ENCODE results near the gene MAST1. TPM values are rescaled to one million over a fixed set of nuclear protein-coding genes. Genes with fewer than 3 reads are reported as not detected.
"Not testable (repeated sequence)": the region's sequence is repeated elsewhere in the genome, so short reads cannot be mapped to it uniquely, and the experiment has no call there.

Gene MAST1
- total RNA-seq, 1 experiment from 2014 or later, result not detected

DNA sequence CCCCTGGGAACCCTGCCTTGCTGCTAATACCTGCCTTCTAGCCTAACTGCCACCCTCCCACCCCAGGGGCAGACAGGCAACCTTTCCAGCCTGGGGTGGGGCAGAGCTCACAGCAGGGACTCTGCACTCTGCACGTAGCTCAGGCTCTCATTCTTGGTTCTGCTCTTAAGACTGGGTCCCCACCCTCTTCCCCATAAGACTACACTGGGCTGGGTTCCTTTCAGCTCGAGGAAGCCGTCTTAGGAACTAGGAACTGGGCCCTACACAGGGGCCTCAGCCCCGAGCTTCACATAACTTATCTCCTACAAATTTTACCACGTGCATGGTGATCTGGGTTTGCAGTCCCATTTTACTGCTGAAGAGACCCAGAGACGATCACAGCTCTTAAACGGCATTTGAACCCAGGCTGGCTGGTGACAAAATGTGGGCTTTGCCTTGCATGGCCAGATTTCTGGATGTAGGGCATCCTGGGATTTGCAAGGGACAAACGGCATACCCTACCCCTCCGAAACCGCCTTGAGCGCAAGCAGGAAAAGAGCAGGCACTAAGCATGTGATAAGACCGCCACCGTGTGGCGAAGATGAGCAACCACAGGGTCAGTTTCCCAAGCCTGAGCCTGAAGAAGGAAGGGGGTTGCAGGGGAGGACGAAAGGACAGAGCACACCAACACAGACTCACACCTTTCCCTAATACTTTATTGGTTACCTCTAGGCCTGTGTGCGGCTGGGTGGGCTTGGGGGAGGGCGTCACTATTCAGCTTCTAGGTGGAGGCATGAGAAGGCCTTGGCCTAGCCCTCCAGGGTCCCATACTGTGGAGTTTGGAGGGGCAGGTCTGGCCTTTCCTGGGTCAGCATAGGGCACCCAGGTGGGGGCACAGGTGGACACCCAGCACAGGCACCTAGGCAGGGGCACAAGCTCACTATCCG is 41.9 kb upstream of the MAST1 start:
- H3K4me3 ChIP-seq, result no peak overlapping the region
- H3K36me3 ChIP-seq, result peaks cover 16% of the 10 kb centered on the region
- peak; percentile 79 to 82 for DNase-seq (ENCODE audit: low read depth in 1 of 2, low spot score in 2 of 2)
- no peaks in the 10 kb centered on the region for H3K9me3 ChIP-seq (replicated peaks)
- H3K27me3 ChIP-seq (replicated peaks), result peaks cover 16% of the 10 kb centered on the region
- peaks cover 18% of the 10 kb centered on the region for H3K4me1 ChIP-seq (replicated peaks)
- H3K27ac ChIP-seq, result no peak overlapping the region

DNA sequence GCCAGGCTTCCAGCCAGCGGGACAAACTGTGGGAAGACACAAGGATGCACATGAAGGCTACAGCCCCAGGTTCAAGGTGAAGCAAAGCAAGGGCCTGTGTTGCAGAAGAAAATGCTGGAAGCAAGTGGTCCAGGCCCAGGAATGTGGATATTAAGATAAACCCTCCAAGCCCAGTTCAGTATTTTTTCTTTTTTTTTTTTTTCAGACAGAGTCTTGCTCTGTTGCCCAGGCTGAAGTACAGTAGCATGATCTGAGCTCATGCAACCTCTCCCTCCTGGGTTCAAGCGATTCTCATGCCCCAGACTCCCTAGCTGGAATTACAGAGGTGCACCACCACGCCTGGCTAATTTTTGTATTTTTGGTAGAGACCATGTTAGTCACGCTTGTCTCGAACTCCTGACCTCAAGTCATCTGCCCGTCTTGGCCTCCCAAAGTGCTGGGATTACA is 41.2 kb upstream of the MAST1 start:
- no peak for DNase-seq (ENCODE audit: low read depth in 1 of 2, low spot score in 2 of 2)
- no peaks in the 10 kb centered on the region for H3K9me3 ChIP-seq (replicated peaks)
- peaks cover 24% of the 10 kb centered on the region for H3K4me1 ChIP-seq (replicated peaks)
- no peak overlapping the region for H3K27ac ChIP-seq
- H3K27me3 ChIP-seq (replicated peaks), result peaks cover 23% of the 10 kb centered on the region
- H3K36me3 ChIP-seq, result peaks cover 11% of the 10 kb centered on the region
- no peak overlapping the region for H3K4me3 ChIP-seq

DNA sequence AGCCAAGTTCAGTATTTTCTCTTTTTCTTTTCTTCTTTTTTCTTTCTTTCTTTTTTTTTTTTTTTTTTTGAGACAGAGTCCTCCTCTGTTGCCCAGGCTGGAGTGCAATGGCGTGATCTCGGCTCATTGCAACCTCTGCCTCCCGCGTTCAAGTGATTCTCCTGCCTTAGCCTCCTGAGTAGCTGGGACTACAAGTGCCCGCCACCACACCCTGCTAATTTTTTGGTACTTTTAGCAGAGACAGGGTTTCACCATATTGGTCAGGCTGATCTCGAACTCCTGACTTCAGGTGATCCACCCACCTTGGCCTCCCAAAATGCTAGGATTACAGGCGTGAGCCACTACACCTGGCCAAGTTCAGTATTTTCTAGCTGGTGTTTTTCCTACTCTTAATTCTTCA is 40.7 kb upstream of the MAST1 start:
- not testable (repeated sequence) for H3K27ac ChIP-seq; H3K4me3 ChIP-seq; H3K36me3 ChIP-seq; DNase-seq (ENCODE audit: low read depth in 1 of 2, low spot score in 2 of 2); H3K9me3 ChIP-seq (replicated peaks)
- peaks cover 24% of the 10 kb centered on the region for H3K4me1 ChIP-seq (replicated peaks)
- H3K27me3 ChIP-seq (replicated peaks), result peaks cover 27% of the 10 kb centered on the region

DNA sequence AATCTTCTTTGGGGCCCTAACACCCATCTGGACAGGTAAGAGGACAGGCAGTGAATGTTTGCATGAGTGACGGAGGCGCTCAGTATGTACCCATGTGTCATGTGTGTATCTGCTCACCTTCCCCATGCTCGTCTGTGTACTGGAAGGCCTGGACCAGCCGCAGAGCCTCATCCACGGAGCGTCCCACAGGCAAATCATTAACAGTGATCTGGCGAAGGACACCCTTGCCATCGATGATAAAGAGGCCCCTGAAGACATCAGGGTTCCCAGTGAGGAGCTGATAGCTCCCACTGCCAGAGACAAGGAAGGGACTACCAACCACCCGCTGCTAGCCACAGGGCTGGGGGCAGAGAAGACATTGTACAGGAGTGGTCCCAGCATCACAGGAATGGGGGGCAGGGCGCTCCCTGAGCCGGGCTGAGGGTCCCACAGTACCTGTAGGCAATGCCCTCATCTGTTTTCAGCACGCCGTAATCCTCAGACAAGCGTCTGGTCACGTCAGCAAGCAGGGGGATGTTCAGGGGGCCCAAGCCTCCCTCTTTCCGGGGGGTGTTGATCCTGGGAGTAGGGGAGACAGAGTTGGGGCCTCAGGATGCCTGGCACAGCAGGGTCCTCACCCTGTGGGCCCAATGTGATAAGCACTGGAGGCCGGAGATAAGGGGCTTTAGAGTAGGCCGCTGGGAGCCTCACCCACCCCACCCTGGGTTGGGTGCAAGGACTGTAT is 38.4 kb upstream of the MAST1 start:
- Histone ChIP-seq H3K4me3 (no peak overlapping the region), H3K9me3 (replicated peaks) (no peaks in the 10 kb centered on the region), H3K27me3 (replicated peaks) (peaks cover 31% of the 10 kb centered on the region), H3K27ac (no peak overlapping the region), H3K36me3 (no peaks in the 10 kb centered on the region), H3K4me1 (replicated peaks) (peaks cover 11% of the 10 kb centered on the region)
- DNase-seq (ENCODE audit: low read depth in 1 of 2, low spot score in 2 of 2), result no peak

DNA sequence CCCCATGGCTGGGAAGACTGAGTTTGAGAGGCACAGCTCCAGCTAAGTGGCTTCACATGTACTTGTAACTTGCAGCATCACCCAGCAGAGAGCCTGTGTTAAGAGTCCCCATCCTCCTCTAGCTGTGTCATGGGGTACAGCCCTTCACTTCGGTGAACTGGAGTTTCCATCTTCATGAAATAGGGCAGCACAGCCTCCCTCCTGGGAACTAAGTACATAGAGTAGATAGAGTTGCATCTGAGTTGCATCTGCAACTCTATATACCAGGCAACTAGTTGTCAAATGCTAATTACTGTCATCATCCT is 37.9 kb upstream of the MAST1 start:
- Histone ChIP-seq H3K27me3 (replicated peaks) (peaks cover 31% of the 10 kb centered on the region), H3K27ac (no peak overlapping the region), H3K36me3 (no peaks in the 10 kb centered on the region), H3K4me1 (replicated peaks) (peaks cover 11% of the 10 kb centered on the region), H3K9me3 (replicated peaks) (no peaks in the 10 kb centered on the region), H3K4me3 (no peak overlapping the region)
- no peak for DNase-seq (ENCODE audit: low read depth in 1 of 2, low spot score in 2 of 2)

DNA sequence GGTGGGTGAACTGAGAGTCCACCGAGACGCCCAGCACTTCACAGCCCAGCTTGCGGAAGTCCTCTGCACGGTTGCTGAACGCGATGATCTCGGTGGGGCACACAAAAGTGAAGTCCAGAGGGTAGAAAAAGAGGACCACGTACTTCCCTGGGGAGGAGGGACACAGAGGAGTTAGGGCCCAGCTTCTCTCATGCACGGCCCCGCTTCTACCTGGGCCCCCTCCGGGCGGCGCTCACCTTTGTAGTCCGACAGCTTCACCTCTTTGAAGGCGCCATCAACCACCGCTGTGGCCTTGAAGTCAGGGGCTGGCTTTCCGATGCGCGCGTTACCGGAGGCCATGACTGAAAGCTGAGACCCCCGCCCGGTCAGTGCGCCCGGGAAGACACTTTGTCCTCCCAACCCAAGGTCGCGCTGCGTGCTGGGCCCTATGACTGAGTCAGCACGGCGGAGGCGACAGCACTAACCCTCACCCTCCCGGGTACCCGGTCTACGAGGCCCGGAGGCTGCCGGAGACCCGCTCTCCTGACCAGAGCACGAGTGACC is 37.3 kb upstream of the MAST1 start:
- no peak for DNase-seq (ENCODE audit: low read depth in 1 of 2, low spot score in 2 of 2)
- no peak overlapping the region for H3K27ac ChIP-seq

DNA sequence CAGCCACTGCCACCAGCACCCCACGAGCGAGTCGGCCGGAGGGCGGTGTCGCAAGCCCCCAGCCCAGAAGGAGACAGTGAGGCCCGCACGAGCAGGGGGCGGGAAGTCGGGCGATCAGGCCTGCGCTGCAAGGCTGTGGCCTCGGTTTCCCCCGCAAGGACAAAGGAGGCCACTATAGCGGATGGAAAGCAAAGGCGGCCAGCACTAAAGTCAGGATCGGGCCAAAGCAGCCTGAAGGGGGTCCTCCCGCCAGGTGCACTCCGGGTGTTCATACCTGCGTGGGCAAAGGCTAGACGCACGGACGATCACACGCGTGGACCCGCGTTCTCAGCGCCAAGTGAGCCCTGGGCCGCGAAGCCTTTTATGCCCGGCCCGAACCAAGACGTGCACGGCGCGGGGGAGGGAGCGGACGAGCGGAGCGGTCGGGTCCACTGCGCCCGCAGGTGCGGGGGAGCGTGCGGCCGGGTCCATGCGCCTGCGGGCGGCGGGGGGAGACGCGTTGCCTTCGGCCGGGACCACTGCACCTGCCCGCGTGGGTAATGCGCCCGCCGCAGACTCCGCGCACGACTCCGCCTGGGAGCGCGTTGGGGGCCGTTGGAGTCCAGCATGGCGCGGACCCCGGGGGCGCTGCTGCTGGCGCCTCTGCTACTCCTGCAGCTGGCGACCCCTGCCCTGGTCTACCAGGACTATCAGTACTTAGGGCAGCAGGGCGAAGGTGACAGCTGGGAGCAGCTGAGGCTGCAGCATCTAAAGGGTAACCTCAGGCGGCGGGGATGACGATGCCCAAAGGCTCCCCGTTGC is 36.6 kb upstream of the MAST1 start, which contains the start of the genes PRDX2 and THSD8:
Gene PRDX2 (minus strand): TSS at position 335 of the 801 bp plus-strand sequence. CDS start 539 bp downstream, outside the sequence.
Gene THSD8 (plus strand): TSS at position 604 of the 801 bp plus-strand sequence. CDS start 3 bp downstream, at position 607.
- Histone ChIP-seq H3K4me3 (peak within 1 kb of the TSS; percentile 15), H3K27ac (no peak within 1 kb of the TSS), H3K36me3 (no peaks in the 10 kb centered on the region; the same call in 1 of the 2 replicates), H3K9me3 (replicated peaks) (no peaks in the 10 kb centered on the region), H3K27me3 (replicated peaks) (peaks cover 31% of the 10 kb centered on the region), H3K4me1 (replicated peaks) (peaks cover 12% of the 10 kb centered on the region)
- DNase-seq (ENCODE audit: low read depth in 1 of 2, low spot score in 2 of 2), result no peak

More for the DNA sequence above, 37.3 kb upstream of the MAST1 start:
- peaks cover 31% of the 10 kb centered on the region for H3K27me3 ChIP-seq (replicated peaks)
- H3K4me3 ChIP-seq, result peak overlapping the region; percentile 15
- no peaks in the 10 kb centered on the region for H3K36me3 ChIP-seq
- no peaks in the 10 kb centered on the region for H3K9me3 ChIP-seq (replicated peaks)
- H3K4me1 ChIP-seq (replicated peaks), result peaks cover 12% of the 10 kb centered on the region

DNA sequence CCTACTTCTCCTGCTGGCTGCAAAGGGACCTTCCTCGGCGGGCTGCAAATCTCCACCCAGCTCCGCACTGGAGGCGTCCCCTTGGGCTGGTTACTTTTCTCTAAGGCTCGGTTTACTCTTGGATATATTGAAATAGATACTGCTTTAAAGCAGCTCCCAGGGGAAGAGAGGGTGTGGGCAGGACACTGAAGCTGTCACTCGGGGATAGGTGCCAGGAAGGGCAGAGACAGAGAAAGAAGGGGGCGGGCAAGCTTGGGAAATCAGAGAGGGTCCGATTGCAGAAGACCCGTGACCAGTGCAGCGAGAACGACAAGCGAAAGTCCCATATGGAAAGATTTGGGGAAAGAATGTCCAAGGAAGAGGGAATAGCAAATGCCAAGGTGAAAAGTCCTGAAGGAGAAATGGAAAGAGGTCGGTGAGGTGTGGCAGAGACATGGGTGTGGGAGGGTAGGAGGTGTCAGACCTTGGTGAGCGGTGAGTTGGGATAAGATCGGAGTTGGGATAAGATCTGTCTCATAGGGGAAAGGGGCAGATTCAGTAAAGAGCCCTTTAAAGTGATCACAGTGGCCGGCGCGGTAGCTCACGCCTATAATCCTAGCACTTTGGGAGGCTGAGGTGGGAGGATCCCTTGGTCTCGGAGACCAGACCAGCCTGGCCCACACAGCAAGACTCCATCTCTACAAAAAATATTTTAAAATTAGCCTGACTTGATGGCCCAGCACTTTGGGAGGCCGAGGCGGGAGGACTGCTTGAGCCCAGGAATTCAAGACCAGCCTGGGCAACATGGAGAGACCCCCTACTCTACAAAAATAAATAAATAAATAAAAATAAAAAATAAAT is 35.8 kb upstream of the MAST1 start:
- peaks cover 19% of the 10 kb centered on the region for H3K4me1 ChIP-seq (replicated peaks)
- H3K27me3 ChIP-seq (replicated peaks), result peaks cover 31% of the 10 kb centered on the region
- no peaks in the 10 kb centered on the region for H3K9me3 ChIP-seq (replicated peaks)
- no peak overlapping the region for H3K27ac ChIP-seq
- DNase-seq (ENCODE audit: low read depth in 1 of 2, low spot score in 2 of 2), result no peak
- H3K4me3 ChIP-seq, result no peak overlapping the region
- H3K36me3 ChIP-seq, result peaks cover 3% of the 10 kb centered on the region

DNA sequence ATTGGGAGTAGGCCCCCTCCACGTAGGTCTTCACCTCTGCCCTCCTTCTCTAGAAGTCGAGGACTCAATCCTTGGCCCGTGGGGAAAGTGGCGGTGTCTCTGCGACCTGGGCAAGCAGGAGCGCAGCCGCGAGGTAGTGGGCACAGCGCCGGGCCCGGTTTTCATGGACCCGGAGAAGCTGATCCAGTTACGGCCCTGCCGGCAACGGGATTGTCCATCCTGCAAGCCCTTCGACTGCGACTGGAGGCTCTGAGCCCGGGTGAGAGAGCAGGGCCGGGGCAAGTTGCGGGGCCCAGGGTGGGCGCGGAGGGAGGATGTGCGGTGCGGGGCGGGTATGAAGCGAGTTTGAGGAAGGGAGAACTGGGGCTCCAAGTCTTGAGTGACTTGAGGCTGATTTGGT is 34.3 kb upstream of the MAST1 start:
- Histone ChIP-seq H3K36me3 (peaks cover 17% of the 10 kb centered on the region), H3K27ac (no peak overlapping the region), H3K4me3 (no peak overlapping the region), H3K27me3 (replicated peaks) (peaks cover 31% of the 10 kb centered on the region), H3K9me3 (replicated peaks) (no peaks in the 10 kb centered on the region), H3K4me1 (replicated peaks) (peaks cover 19% of the 10 kb centered on the region)
- DNase-seq (ENCODE audit: low read depth in 1 of 2, low spot score in 2 of 2), result no peak

DNA sequence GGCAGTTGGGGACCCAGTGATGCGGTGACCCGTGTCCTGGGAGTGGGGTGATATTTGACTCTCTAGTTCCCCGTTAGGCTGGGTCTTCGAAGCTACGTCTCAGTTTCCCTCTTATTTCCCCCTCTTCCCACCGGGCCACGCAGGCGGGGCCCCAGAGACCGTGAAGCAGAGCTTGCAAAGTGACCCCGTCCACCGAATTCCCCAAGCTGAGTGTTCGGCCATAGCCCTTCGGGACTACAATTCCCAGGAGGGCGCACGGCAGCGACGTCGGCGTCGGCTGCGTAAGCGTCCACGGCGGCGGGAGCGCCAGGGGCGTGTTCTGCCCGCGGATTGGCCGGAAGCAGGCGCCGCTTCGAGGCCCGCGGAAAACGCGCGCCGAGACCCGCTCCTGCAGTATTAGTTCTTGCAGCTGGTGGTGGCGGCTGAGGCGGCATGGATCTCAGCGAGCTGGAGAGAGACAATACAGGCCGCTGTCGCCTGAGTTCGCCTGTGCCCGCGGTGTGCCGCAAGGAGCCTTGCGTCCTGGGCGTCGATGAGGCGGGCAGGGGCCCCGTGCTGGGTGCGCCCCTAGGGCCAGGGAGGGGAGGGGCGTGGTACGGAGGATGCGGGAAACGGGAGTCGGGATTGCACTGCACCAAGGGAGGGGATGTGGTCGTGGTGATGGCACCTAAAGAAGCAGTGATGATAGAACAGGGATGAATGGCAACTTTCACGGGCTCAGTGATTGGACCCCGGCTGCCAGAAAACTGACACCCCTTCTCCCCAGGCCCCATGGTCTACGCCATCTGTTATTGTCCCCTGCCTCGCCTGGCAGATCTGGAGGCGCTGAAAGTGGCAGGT is 31.9 kb upstream of the MAST1 start, which contains the start of gene RNASEH2A:
Gene RNASEH2A (plus strand): TSS at position 343 of the 840 bp plus-strand sequence. CDS start 90 bp downstream, at position 433.
- DNase-seq (ENCODE audit: low read depth in 1 of 2, low spot score in 2 of 2), result peak; percentile 74 to 88
- Histone ChIP-seq H3K27ac (peak within 1 kb of the TSS; percentile 12; the same call in 1 of the 2 replicates), H3K4me3 (peak within 1 kb of the TSS; percentile 62), H3K4me1 (replicated peaks) (peaks cover 17% of the 10 kb centered on the region), H3K36me3 (peaks cover 31% of the 10 kb centered on the region), H3K27me3 (replicated peaks) (peaks cover 15% of the 10 kb centered on the region), H3K9me3 (replicated peaks) (no peaks in the 10 kb centered on the region)

DNA sequence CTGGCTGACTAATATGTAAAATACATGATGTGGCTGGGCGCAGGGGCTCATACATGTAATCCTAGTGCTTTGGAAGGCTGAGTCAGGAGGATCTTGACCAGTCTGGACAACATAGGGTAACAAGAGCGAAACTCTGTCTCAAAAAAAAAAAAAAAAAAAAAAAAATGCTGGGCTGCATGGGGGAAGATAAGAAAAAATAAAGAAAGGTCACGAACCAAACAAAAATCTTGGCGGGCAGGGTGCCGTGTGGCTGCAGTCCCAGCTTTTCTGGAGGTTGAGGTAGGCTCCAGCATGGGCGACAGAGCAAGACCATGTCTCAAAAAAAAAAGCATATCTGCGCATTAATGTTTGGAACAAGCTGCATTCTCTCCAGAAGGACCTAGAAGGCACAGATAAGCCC is 23.2 kb upstream of the MAST1 start:
- H3K27ac ChIP-seq, result no peak overlapping the region
- peaks cover 21% of the 10 kb centered on the region for H3K36me3 ChIP-seq
- no peaks in the 10 kb centered on the region for H3K4me1 ChIP-seq (replicated peaks)
- H3K4me3 ChIP-seq, result no peak overlapping the region
- no peak for DNase-seq (ENCODE audit: low read depth in 1 of 2, low spot score in 2 of 2)
- H3K27me3 ChIP-seq (replicated peaks), result no peaks in the 10 kb centered on the region
- no peaks in the 10 kb centered on the region for H3K9me3 ChIP-seq (replicated peaks)

DNA sequence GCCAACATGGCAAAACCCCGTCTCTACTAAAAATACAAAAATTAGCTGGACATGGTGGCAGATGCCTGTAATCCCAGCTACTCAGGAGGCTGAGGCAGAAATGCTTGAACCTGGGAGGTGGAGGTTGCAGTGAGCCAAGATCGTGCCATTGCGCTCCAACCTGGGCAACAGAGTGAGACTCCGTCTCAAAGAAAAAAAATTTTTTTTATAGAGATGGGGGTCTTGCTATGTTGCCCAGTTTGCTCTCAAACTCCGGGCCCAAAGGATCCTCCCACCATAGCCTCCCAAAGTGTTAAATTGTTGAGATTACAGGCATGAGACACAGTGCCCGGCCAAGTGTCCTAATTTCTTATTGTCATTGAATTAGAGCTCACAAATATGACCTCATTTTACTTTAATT is 21.1 kb upstream of the MAST1 start:
- not testable (repeated sequence) for H3K4me3 ChIP-seq; H3K9me3 ChIP-seq (replicated peaks); H3K27ac ChIP-seq; H3K27me3 ChIP-seq (replicated peaks); H3K4me1 ChIP-seq (replicated peaks); DNase-seq (ENCODE audit: low read depth in 1 of 2, low spot score in 2 of 2)
- peaks cover 12% of the 10 kb centered on the region for H3K36me3 ChIP-seq

Data from SJSA1 (cell line).